ENCODE results near the gene GASK1B.

DNA sequence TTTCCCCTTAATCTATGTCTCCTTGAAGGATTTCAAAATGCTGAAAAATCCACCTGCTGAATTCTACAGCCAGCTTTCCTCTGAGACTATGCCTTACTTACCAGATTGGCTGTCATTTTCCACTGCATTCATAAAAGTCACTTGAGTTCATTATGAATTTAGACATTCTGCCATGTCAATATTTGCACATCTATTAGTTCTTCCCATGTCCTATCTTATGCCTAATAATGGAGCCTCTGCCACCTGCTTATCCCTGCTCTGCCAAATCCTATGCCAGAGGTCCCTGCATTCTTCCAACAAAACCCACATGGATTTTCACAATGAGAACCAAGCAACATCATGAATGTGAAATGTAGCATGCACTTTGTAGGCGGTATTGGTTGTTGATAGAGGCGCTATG lies 42.6 kb downstream of the GASK1B start:
- TF ChIP-seq, protein P1, sequence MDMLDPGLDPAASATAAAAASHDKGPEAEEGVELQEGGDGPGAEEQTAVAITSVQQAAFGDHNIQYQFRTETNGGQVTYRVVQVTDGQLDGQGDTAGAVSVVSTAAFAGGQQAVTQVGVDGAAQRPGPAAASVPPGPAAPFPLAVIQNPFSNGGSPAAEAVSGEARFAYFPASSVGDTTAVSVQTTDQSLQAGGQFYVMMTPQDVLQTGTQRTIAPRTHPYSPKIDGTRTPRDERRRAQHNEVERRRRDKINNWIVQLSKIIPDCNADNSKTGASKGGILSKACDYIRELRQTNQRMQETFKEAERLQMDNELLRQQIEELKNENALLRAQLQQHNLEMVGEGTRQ (IDR thresholded peaks at IDR 0.05; ENCODE audit: low read depth, low read length), result no peak
- TF ChIP-seq, protein P2, sequence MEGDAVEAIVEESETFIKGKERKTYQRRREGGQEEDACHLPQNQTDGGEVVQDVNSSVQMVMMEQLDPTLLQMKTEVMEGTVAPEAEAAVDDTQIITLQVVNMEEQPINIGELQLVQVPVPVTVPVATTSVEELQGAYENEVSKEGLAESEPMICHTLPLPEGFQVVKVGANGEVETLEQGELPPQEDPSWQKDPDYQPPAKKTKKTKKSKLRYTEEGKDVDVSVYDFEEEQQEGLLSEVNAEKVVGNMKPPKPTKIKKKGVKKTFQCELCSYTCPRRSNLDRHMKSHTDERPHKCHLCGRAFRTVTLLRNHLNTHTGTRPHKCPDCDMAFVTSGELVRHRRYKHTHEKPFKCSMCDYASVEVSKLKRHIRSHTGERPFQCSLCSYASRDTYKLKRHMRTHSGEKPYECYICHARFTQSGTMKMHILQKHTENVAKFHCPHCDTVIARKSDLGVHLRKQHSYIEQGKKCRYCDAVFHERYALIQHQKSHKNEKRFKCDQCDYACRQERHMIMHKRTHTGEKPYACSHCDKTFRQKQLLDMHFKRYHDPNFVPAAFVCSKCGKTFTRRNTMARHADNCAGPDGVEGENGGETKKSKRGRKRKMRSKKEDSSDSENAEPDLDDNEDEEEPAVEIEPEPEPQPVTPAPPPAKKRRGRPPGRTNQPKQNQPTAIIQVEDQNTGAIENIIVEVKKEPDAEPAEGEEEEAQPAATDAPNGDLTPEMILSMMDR (conservative IDR thresholded peaks at IDR 0.05; ENCODE audit: low read depth, low read length), result no peak
- TF ChIP-seq POLR2A (IDR thresholded peaks at IDR 0.05; ENCODE audit: low read depth, low read length), result no peak
